ENCODE measurements around the gene CAVIN3.

The CAVIN3 gene

GRCh38 chr11:6270584-6271246 lies 49.6 kb downstream of the CAVIN3 start:
- DNase-seq (ENCODE audit: low read depth in 2 of 2) = no peak

GRCh38 chr11:6269994-6270393 lies 50.3 kb downstream of the CAVIN3 start:
- DNase-seq (ENCODE audit: low read depth in 2 of 2) = no peak

Data from stimulated activated CD4-positive, alpha-beta T cell treated with anti-CD3 and anti-CD28 coated beads, Interleukin-4, amount 100 ng/mL, for 48 hours (primary cell).